Muscle of arm (tissue), 12 donors: ENCODE results near the gene MTCL1. TPM values are rescaled to one million over a fixed set of nuclear protein-coding genes. Genes with fewer than 3 reads are reported as not detected.
A peak's percentile ranks its signal among the peaks of the same experiment; 100 is the strongest.
"Not testable (repeated sequence)": the region's sequence is repeated elsewhere in the genome, so short reads cannot be mapped to it uniquely, and the experiment has no call there.

Experiments
- DNase-seq: peaks from one replicate; pipeline ENCODE4 v3.0.0-alpha.2; 2013
- polyA plus RNA-seq, 12 donors: library from polyadenylated mRNA; unstranded; fragments of 120-200 nt; gene quantifications; one replicate each; pipeline ENCODE4 v1.2.1, GENCODE V29; 2013; ENCODE audit not compliant: insufficient read length in 12 of 12

The MTCL1 gene
- polyA plus RNA-seq, 12 donors: 18.2 to 51.8 (median 28.9) TPM; not detected in 1

GRCh38 chr18:8741117-8741516 lies 35.8 kb downstream of the MTCL1 start:
- DNase-seq: no peak

- DNase-seq: no peak
Measured at GRCh38 chr18:8741532-8741931, 36.2 kb downstream of the MTCL1 start.

GRCh38 chr18:8742387-8743361 lies 37.3 kb downstream of the MTCL1 start:
- DNase-seq: no peak

GRCh38 chr18:8744038-8744437 lies 38.7 kb downstream of the MTCL1 start:
- no peak for DNase-seq

- no peak for DNase-seq
Measured at GRCh38 chr18:8744656-8745055, 39.3 kb downstream of the MTCL1 start.

- DNase-seq: no peak
Measured at GRCh38 chr18:8745355-8746014, 40.1 kb downstream of the MTCL1 start.

- no peak for DNase-seq
Measured at GRCh38 chr18:8747440-8747937, 42.1 kb downstream of the MTCL1 start.

- DNase-seq: no peak
Measured at GRCh38 chr18:8749492-8749891, 44.1 kb downstream of the MTCL1 start.

- DNase-seq: no peak
Measured at GRCh38 chr18:8750954-8751415, 45.6 kb downstream of the MTCL1 start.

- no peak for DNase-seq
Measured at GRCh38 chr18:8751692-8752091, 46.3 kb downstream of the MTCL1 start.

- no peak for DNase-seq
Measured at GRCh38 chr18:8752329-8752728, 47.0 kb downstream of the MTCL1 start.

GRCh38 chr18:8754995-8755960 lies 49.9 kb downstream of the MTCL1 start:
- DNase-seq: no peak

GRCh38 chr18:8756571-8756970 lies 51.2 kb downstream of the MTCL1 start:
- DNase-seq: no peak

- no peak for DNase-seq
Measured at GRCh38 chr18:8757396-8757997, 52.1 kb downstream of the MTCL1 start.

- DNase-seq: no peak
Measured at GRCh38 chr18:8758466-8758865, 53.1 kb downstream of the MTCL1 start.

GRCh38 chr18:8760984-8761383 lies 55.6 kb downstream of the MTCL1 start:
- no peak for DNase-seq

GRCh38 chr18:8761535-8761934 lies 56.2 kb downstream of the MTCL1 start:
- DNase-seq: not testable (repeated sequence)

- no peak for DNase-seq
Measured at GRCh38 chr18:8762968-8763367, 57.6 kb downstream of the MTCL1 start.

GRCh38 chr18:8763611-8764010 lies 58.3 kb downstream of the MTCL1 start:
- no peak for DNase-seq

- peak; percentile 43 for DNase-seq
Measured at GRCh38 chr18:8765783-8766463, 60.6 kb downstream of the MTCL1 start.
